Ovary (tissue), 9 donors: ENCODE measurements around the gene SPRY2. TPM values are rescaled to one million over a fixed set of nuclear protein-coding genes. Genes with fewer than 3 reads are reported as not detected.

ENCODE experiments used
- DNase-seq, 5 donors: peaks; one replicate each; pipeline ENCODE4 v3.0.0-alpha.2; 2019 to 2020
- H3K27ac ChIP-seq, 2 donors: fragments of 200-600 bp; one replicate each; pipeline versions ENCODE4 v1.5.1 to v1.8.0; 2019 to 2022
- H3K27me3 ChIP-seq: fragments of 200-600 bp; one replicate; pipeline ENCODE4 v1.8.0; 2022
- H3K36me3 ChIP-seq: fragments of 200-600 bp; sonication (generic); one replicate; pipeline ENCODE4 v1.5.1; 2019
- H3K4me1 ChIP-seq: one replicate; pipeline ENCODE4 v1.8.1; 2013; ENCODE audit warnings: mild to moderate bottlenecking, moderate library complexity; ENCODE audit not compliant: insufficient read depth
- H3K4me3 ChIP-seq: fragments of 200-600 bp; sonication (generic); one replicate; pipeline ENCODE4 v1.5.1; 2017
- H3K9me3 ChIP-seq, 2 donors: fragments of 200-600 bp in 1 of 2; sonication (generic) in 1 of 2; one replicate each; pipeline versions ENCODE4 v1.5.1 to v1.8.1; 2013 to 2019; ENCODE audit warnings: mild to moderate bottlenecking in 1 of 2, moderate library complexity in 1 of 2
- CTCF ChIP-seq, 3 donors: fragments of 450-650 bp in 2 of 3; fragments of 200-600 bp in 1 of 3; IDR thresholded peaks; one replicate each; pipeline versions ENCODE4 v1.5.1 to v1.8.0; 2016 to 2022; ENCODE audit warnings: antibody characterized with exemption in 3 of 3, mild to moderate bottlenecking in 1 of 3
- EP300 ChIP-seq: sonication (generic); formaldehyde crosslinking; IDR thresholded peaks from one replicate; pipeline ENCODE4 v1.6.1; 2017; ENCODE audit warnings: antibody characterized with exemption
- POLR2A ChIP-seq: fragments of 450-650 bp; IDR thresholded peaks from one replicate; pipeline ENCODE4 v1.6.1; 2017; ENCODE audit warnings: antibody characterized with exemption, mild to moderate bottlenecking, moderate library complexity
- WGBS, 3 donors: extraction: QIAGEN DNeasy Blood & Tissue Kit in 1 of 3; methylation state at CpG; one replicate each; pipeline versions ENCODE4 v1.1.5 to v1.1.7; 2013 to 2017; 5-methylcytosine and 5-hydroxymethylcytosine counted together
- intact Hi-C, 4 donors: fragments of 100-400 bp; cut with DNase I; formaldehyde crosslinking; loops; one replicate each; pipeline versions ENCODE4 v1.11.0 to v1.15.1; 2022 to 2023
- polyA plus RNA-seq, 2 donors: library from polyadenylated mRNA; stranded (reverse); fragments of 200-250 nt in 1 of 2; fragments of 350-450 nt in 1 of 2; fragmentation: Illumina TruSeq in 1 of 2; extraction: RNeasy Lipid Tissue Mini Kit (QIAGEN cat#74804) in 1 of 2; gene quantifications; one replicate each; pipeline ENCODE4 v1.2.3, GENCODE V29; 2013 to 2014
- total RNA-seq, 7 donors: library from RNA; depleted of rRNA in 2 of 7; stranded (reverse); fragments of >200 nt in 2 of 7; fragmentation: NEBNext Ultra II Directional in 3 of 7; extraction: Animal tissue kit (Norgen Biotek cat#: 25700) in 3 of 7; gene quantifications; one replicate each; pipeline versions ENCODE4 v1.1.0 to v1.2.4, GENCODE V29; 2016 to 2023
- donor health status: DM: no; HTN: no; CAD: no; lungs with moderate emphysema.
- donor health status: DM: no; HTN: no; CAD: no.
- donor health status: Bipolar disorder and iron deficiency.
- donor health status: DM: yes; HTN: yes; CAD: no.
- donor health status: DM: no; HTN: no; CAD: no.
- donor health status: DM: yes; HTN: yes; CAD: no.

SPRY2 gene
- total and polyA plus RNA-seq, 9 donors, result 11.5 to 28.5 (median 16.5) TPM

GRCh38 chr13:80309926-80310325 is 31.0 kb downstream of the SPRY2 start:
- no peaks in the 10 kb centered on the region for H3K4me1 ChIP-seq
- no peak overlapping the region for H3K4me3 ChIP-seq
- no peak overlapping the region for H3K27ac ChIP-seq
- no peak for DNase-seq
- H3K9me3 ChIP-seq, result no peaks in the 10 kb centered on the region
- WGBS, 3 donors, result 73 to 88% (median 79%) methylated on average over 3 of the region's 3 CpGs
- intact Hi-C loops, result no loop called here
- no peaks in the 10 kb centered on the region for H3K36me3 ChIP-seq
- TF ChIP-seq EP300 (no peak), CTCF (IDR thresholded peaks at IDR 0.05) (no peak), POLR2A (no peak)
- H3K27me3 ChIP-seq, result no peaks in the 10 kb centered on the region

DNA sequence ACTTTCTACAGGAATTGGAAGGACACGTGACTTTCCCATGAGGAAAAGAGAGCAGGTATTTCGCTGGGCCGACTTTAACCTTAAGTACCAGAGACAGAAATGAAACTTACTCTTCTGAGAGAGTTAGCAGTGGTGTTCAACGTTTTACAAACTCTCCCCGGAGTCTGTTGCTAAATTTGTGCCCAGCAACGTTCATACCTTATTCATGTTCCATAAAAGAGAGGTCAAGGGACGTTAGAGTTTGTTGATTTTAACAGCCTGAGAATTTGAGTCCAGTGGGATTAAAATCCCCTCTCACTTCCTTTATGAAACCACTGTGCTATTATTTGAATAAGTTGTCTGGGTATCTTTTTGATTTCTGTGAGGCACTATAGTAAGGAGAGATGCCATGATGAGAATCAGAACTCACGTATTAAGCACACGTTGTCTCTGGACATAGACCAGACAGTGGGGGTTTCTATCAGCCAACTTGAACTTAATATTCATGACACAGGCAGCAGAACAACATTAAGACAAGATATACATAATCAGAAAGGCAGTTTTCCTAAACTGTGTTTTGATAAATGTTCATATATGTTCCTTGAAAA is 33.4 kb downstream of the SPRY2 start:
- intact Hi-C loops, result no loop called here
- H3K4me3 ChIP-seq, result no peak overlapping the region
- TF ChIP-seq POLR2A (no peak), EP300 (no peak), CTCF (IDR thresholded peaks at IDR 0.05) (no peak)
- no peak for DNase-seq
- no peaks in the 10 kb centered on the region for H3K4me1 ChIP-seq
- 23 to 31% (median 29%) methylated on average over 9 of the region's 9 CpGs for WGBS, 3 donors
- H3K9me3 ChIP-seq, result no peaks in the 10 kb centered on the region
- no peak overlapping the region for H3K27ac ChIP-seq
- H3K36me3 ChIP-seq, result no peaks in the 10 kb centered on the region
- H3K27me3 ChIP-seq, result no peaks in the 10 kb centered on the region

GRCh38 chr13:80306337-80306972 is 34.5 kb downstream of the SPRY2 start:
- Histone ChIP-seq H3K36me3 (no peaks in the 10 kb centered on the region), H3K4me3 (no peak overlapping the region), H3K9me3 (no peaks in the 10 kb centered on the region), H3K4me1 (no peaks in the 10 kb centered on the region), H3K27me3 (no peaks in the 10 kb centered on the region), H3K27ac (no peak overlapping the region)
- no peak for DNase-seq
- intact Hi-C loops, result no loop called here
- no peak for TF ChIP-seq POLR2A
- no peak for TF ChIP-seq CTCF (IDR thresholded peaks at IDR 0.05)
- TF ChIP-seq EP300, result no peak
- WGBS, 3 donors, result 69 to 70% (median 69%) methylated on average over 3 of the region's 3 CpGs

DNA sequence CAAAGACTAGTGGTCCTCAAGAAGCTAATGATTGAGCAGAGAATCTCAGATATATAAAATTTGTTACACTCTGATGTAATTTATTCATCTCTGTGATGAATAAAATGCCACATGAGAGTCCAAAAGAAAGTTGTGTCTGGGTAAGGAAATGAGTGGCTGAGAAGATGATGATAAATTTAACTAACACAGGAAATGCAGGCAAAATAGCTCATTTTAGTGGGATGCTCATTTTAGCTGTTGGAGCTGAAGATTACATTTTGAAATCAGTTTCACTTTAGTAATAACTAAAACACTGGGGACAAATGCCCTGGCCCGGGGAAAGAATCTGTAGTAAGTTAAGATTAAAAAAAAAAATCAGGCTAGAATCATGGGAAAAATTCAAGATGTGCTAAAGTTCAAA is 35.2 kb downstream of the SPRY2 start:
- H3K4me3 ChIP-seq, result no peak overlapping the region
- WGBS, 3 donors, result 17 to 31% (median 18%) methylated on average over 1 of the region's 1 CpG

More for the DNA sequence above, 35.2 kb downstream of the SPRY2 start:
- H3K9me3 ChIP-seq, result no peaks in the 10 kb centered on the region
- TF ChIP-seq POLR2A (no peak), EP300 (no peak), CTCF (IDR thresholded peaks at IDR 0.05) (no peak)
- no peak for DNase-seq
- no peak overlapping the region for H3K27ac ChIP-seq
- H3K36me3 ChIP-seq, result no peaks in the 10 kb centered on the region
- H3K27me3 ChIP-seq, result no peaks in the 10 kb centered on the region
- intact Hi-C loops, result no loop called here
- no peaks in the 10 kb centered on the region for H3K4me1 ChIP-seq
